Measurements from ENCODE around the gene PYROXD2. TPM values are rescaled to one million over a fixed set of nuclear protein-coding genes. Genes with fewer than 3 reads are reported as not detected.

The PYROXD2 gene
- total RNA-seq, 1 experiment from 2014 or later: 2.3 TPM

DNA sequence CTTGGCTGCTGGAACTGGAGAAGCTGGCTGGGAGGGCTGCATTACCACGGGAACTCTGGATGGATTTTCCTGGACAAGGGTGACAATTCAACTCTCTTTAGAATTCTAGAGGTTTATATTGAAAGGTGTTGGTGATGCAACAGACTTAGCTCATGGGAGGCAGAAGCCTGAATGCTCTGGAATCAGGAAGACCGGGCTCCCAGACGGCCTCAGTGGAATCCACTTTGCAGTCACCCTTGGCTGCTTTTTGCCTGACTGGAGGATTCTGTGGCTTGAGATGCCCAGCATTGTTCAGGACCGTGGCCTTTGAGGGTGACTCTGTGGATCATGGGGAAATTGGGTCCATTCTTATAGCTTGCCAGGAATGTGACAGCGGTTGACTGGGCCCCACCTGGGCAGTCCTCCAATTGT lies 32.3 kb downstream of the PYROXD2 start:
- ChIA-PET POLR2A (no interaction called here), CTCF (no interaction called here)
- no peak for DNase-seq (ENCODE audit: low read depth, low spot score)
- H3K36me3 ChIP-seq (ENCODE audit: control insufficient read depth, insufficient read depth, low read length): no peaks in the 10 kb centered on the region
- no peaks in the 10 kb centered on the region for H3K4me1 ChIP-seq (ENCODE audit: control insufficient read depth, insufficient read depth, low read length)
- no TSS peak for BruUV-seq (replicated peaks)
- intact Hi-C loops (cut with micrococcal nuclease; ENCODE audit: unreplicated experiment) (no loop called here), in situ Hi-C loops (cut with HindIII; ENCODE audit: low pct_unique_long_range_greater_than_20kb, low sequenced_read_pairs) (no loop called here)
- TF ChIP-seq, protein P1, sequence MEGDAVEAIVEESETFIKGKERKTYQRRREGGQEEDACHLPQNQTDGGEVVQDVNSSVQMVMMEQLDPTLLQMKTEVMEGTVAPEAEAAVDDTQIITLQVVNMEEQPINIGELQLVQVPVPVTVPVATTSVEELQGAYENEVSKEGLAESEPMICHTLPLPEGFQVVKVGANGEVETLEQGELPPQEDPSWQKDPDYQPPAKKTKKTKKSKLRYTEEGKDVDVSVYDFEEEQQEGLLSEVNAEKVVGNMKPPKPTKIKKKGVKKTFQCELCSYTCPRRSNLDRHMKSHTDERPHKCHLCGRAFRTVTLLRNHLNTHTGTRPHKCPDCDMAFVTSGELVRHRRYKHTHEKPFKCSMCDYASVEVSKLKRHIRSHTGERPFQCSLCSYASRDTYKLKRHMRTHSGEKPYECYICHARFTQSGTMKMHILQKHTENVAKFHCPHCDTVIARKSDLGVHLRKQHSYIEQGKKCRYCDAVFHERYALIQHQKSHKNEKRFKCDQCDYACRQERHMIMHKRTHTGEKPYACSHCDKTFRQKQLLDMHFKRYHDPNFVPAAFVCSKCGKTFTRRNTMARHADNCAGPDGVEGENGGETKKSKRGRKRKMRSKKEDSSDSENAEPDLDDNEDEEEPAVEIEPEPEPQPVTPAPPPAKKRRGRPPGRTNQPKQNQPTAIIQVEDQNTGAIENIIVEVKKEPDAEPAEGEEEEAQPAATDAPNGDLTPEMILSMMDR (IDR thresholded peaks at IDR 0.05): no peak
- TF ChIP-seq TCF7L2 (IDR thresholded peaks at IDR 0.05; ENCODE audit: low read depth, low read length): no peak
- TF ChIP-seq POLR2AphosphoS5 (IDR thresholded peaks at IDR 0.05; ENCODE audit: low read depth, low read length): no peak
- TF ChIP-seq SIN3A (IDR thresholded peaks at IDR 0.05; ENCODE audit: borderline replicate concordance, insufficient read depth, low read depth, low read length): no peak
- TF ChIP-seq, protein P2, sequence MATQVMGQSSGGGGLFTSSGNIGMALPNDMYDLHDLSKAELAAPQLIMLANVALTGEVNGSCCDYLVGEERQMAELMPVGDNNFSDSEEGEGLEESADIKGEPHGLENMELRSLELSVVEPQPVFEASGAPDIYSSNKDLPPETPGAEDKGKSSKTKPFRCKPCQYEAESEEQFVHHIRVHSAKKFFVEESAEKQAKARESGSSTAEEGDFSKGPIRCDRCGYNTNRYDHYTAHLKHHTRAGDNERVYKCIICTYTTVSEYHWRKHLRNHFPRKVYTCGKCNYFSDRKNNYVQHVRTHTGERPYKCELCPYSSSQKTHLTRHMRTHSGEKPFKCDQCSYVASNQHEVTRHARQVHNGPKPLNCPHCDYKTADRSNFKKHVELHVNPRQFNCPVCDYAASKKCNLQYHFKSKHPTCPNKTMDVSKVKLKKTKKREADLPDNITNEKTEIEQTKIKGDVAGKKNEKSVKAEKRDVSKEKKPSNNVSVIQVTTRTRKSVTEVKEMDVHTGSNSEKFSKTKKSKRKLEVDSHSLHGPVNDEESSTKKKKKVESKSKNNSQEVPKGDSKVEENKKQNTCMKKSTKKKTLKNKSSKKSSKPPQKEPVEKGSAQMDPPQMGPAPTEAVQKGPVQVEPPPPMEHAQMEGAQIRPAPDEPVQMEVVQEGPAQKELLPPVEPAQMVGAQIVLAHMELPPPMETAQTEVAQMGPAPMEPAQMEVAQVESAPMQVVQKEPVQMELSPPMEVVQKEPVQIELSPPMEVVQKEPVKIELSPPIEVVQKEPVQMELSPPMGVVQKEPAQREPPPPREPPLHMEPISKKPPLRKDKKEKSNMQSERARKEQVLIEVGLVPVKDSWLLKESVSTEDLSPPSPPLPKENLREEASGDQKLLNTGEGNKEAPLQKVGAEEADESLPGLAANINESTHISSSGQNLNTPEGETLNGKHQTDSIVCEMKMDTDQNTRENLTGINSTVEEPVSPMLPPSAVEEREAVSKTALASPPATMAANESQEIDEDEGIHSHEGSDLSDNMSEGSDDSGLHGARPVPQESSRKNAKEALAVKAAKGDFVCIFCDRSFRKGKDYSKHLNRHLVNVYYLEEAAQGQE (IDR thresholded peaks at IDR 0.05; ENCODE audit: insufficient read depth in 1 of 2, low read depth in 2 of 2, low read length in 1 of 2): no peak
- H3K27ac ChIP-seq (ENCODE audit: low read length): no peak overlapping the region
- no peaks in the 10 kb centered on the region for H3K9me3 ChIP-seq (ENCODE audit: control insufficient read depth, insufficient read depth, low read depth, low read length)
- no peak for ATAC-seq
- peaks cover 3% of the 10 kb centered on the region for H3K27me3 ChIP-seq (ENCODE audit: control insufficient read depth, insufficient read depth, low read length)
- no peak overlapping the region for H3K4me3 ChIP-seq (ENCODE audit: low read depth in 2 of 2, low read length in 2 of 2)

DNA sequence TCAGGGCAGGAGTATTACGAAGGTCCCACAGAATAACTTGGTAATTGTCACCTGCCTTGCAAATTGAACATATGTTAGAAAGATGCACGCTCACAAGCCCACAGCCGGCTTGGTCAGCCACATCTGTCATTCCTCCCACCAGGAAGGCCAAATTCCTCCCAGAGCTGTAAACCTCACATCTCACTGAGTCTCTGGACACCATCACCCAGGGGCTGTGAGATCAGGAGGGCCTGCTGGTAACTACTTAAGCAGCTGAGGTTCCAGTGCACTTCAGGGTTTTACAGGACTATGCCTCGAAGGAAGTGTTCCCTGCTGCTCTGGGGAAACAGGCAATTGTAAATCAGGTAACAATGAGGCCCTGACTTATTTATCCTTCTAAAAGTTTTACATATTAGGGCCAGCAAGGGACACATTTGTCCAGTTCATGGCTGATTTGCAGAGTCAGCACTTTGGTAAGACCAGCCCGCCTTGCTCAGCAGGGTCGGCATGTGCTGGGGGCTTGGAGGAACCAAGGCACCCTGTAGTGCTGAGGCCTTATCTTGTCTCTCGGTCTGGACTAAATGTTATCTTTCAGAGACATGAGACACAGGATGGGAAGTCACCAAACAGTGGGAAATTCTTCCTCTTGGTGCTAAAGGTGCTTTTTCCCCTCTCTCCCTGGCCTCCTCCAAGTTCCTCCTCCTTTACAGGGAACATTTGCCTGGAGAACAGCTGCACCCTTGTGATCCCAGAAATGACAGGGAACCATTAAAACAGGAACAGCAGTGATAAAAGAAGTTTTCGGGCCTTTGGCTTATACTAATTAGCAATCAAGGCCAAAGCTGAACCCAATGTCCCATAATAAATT lies 34.3 kb downstream of the PYROXD2 start:
- Histone ChIP-seq H3K27me3 (ENCODE audit: control insufficient read depth, insufficient read depth, low read length) (peaks cover 3% of the 10 kb centered on the region), H3K36me3 (ENCODE audit: control insufficient read depth, insufficient read depth, low read length) (no peaks in the 10 kb centered on the region), H3K4me3 (ENCODE audit: low read depth in 2 of 2, low read length in 2 of 2) (no peak overlapping the region), H3K9me3 (ENCODE audit: control insufficient read depth, insufficient read depth, low read depth, low read length) (no peaks in the 10 kb centered on the region), H3K4me1 (ENCODE audit: control insufficient read depth, insufficient read depth, low read length) (no peaks in the 10 kb centered on the region), H3K27ac (ENCODE audit: low read length) (no peak overlapping the region)
- intact Hi-C loops (cut with micrococcal nuclease; ENCODE audit: unreplicated experiment) (no loop called here), in situ Hi-C loops (cut with HindIII; ENCODE audit: low pct_unique_long_range_greater_than_20kb, low sequenced_read_pairs) (no loop called here)
- TF ChIP-seq TCF7L2 (IDR thresholded peaks at IDR 0.05; ENCODE audit: low read depth, low read length) (no peak), SIN3A (IDR thresholded peaks at IDR 0.05; ENCODE audit: borderline replicate concordance, insufficient read depth, low read depth, low read length) (no peak), POLR2AphosphoS5 (IDR thresholded peaks at IDR 0.05; ENCODE audit: low read depth, low read length) (no peak)
- TF ChIP-seq, protein P2 (IDR thresholded peaks at IDR 0.05; ENCODE audit: insufficient read depth in 1 of 2, low read depth in 2 of 2, low read length in 1 of 2): no peak
- TF ChIP-seq, protein P1 (IDR thresholded peaks at IDR 0.05): no peak
- POLR2A ChIA-PET: no interaction called here
- CTCF ChIA-PET: no interaction called here
- DNase-seq (ENCODE audit: low read depth, low spot score) (no peak), ATAC-seq (no peak)
- no TSS peak for BruUV-seq (replicated peaks)
